NB4 (cell line): Measurements from ENCODE around the gene REL.
A peak's percentile ranks its signal among the peaks of the same experiment; 100 is the strongest.

Experiments
- DNase-seq: peaks from one replicate; pipeline ENCODE4 v3.0.0; 2010; ENCODE audit warnings: low read depth
- H3K4me3 ChIP-seq: one replicate; pipeline ENCODE4 v1.5.1; 2011; ENCODE audit warnings: mild to moderate bottlenecking, low read depth, low read length, moderate library complexity
- CTCF ChIP-seq: IDR thresholded peaks from one replicate; pipeline ENCODE4 v1.5.1; 2012; ENCODE audit warnings: low read depth, low read length
- MAX ChIP-seq: IDR thresholded peaks from 2 replicates; pipeline ENCODE4 v1.6.1; 2011; ENCODE audit warnings: low read depth, low read length
- MYC ChIP-seq: IDR thresholded peaks from 2 replicates; pipeline ENCODE4 v1.6.1; 2011; ENCODE audit warnings: low read depth, low read length
- POLR2A ChIP-seq: IDR thresholded peaks from 2 replicates; pipeline ENCODE4 v1.6.1; 2011; ENCODE audit warnings: mild to moderate bottlenecking; ENCODE audit not compliant: insufficient read length; ENCODE audit errors: extremely low read depth

REL gene

GRCh38 chr2:60844105-60844504 lies 37.3 kb upstream of the REL start:
- no peak for DNase-seq
- TF ChIP-seq CTCF (no peak), MAX (no peak), MYC (no peak), POLR2A (no peak)
- H3K4me3 ChIP-seq, result no peak overlapping the region

- no peak for DNase-seq
Observed at GRCh38 chr2:60847854-60848253, 33.5 kb upstream of the REL start.

GRCh38 chr2:60849187-60849586 lies 32.2 kb upstream of the REL start:
- H3K4me3 ChIP-seq, result no peak overlapping the region
- TF ChIP-seq CTCF, result no peak
- no peak for TF ChIP-seq POLR2A
- DNase-seq, result peak; percentile 32

More at GRCh38 chr2:60847854-60848253, 33.5 kb upstream of the REL start:
- H3K4me3 ChIP-seq, result no peak overlapping the region
- TF ChIP-seq POLR2A (no peak), MYC (no peak), MAX (no peak), CTCF (no peak)

- no peak overlapping the region for H3K4me3 ChIP-seq
- no peak for TF ChIP-seq POLR2A
- DNase-seq, result no peak
Observed at GRCh38 chr2:60852282-60852860, 29.0 kb upstream of the REL start.

GRCh38 chr2:60853531-60853930 lies 27.8 kb upstream of the REL start:
- DNase-seq, result no peak
- no peak overlapping the region for H3K4me3 ChIP-seq
- TF ChIP-seq POLR2A, result no peak
- no peak for TF ChIP-seq CTCF
- no peak for TF ChIP-seq MYC
- no peak for TF ChIP-seq MAX

- no peak for TF ChIP-seq CTCF
- TF ChIP-seq POLR2A, result no peak
- TF ChIP-seq MAX, result no peak
- TF ChIP-seq MYC, result no peak
- DNase-seq, result no peak
- no peak overlapping the region for H3K4me3 ChIP-seq
Observed at GRCh38 chr2:60855989-60856669, 25.2 kb upstream of the REL start.
